HFF-Myc (cell line): Measurements from ENCODE around the gene KIAA0586.
A peak's percentile ranks its signal among the peaks of the same experiment; 100 is the strongest.
"Not testable (repeated sequence)": the region's sequence is repeated elsewhere in the genome, so short reads cannot be mapped to it uniquely, and the experiment has no call there.

Source experiments
- DNase-seq: peaks from one replicate; pipeline ENCODE4 v3.0.0-alpha.2; 2011; ENCODE audit warnings: low read depth; ENCODE audit errors: extremely low read depth
- H3K4me3 ChIP-seq: replicated peaks from 2 replicates; pipeline ENCODE4 v1.5.1; 2011; ENCODE audit warnings: low read depth, mild to moderate bottlenecking, control low read depth, low read length
- CTCF ChIP-seq: IDR thresholded peaks from 2 replicates; pipeline ENCODE4 v1.5.1; 2012; ENCODE audit warnings: mild to moderate bottlenecking, low read depth, low read length, control low read depth; ENCODE audit errors: missing control alignments

The KIAA0586 gene

GRCh38 chr14:58568322-58568721, 140.8 kb downstream of the KIAA0586 start:
- no peak overlapping the region for H3K4me3 ChIP-seq
- DNase-seq, result no peak
- no peak for TF ChIP-seq CTCF

GRCh38 chr14:58571256-58571655, 143.7 kb downstream of the KIAA0586 start:
- no peak overlapping the region for H3K4me3 ChIP-seq
- TF ChIP-seq CTCF, result no peak
- no peak for DNase-seq

- H3K4me3 ChIP-seq, result no peak overlapping the region
- no peak for DNase-seq
- no peak for TF ChIP-seq CTCF
These were observed 144.4 kb downstream of the KIAA0586 start for GRCh38 chr14:58571769-58572472.

GRCh38 chr14:58572473-58572853, 144.9 kb downstream of the KIAA0586 start:
- no peak overlapping the region for H3K4me3 ChIP-seq
- no peak for TF ChIP-seq CTCF

GRCh38 chr14:58572863-58573262, 145.3 kb downstream of the KIAA0586 start:
- DNase-seq, result no peak
- no peak for TF ChIP-seq CTCF
- no peak overlapping the region for H3K4me3 ChIP-seq

More at GRCh38 chr14:58572473-58572853, 144.9 kb downstream of the KIAA0586 start:
- DNase-seq, result no peak

GRCh38 chr14:58574623-58575022, 147.1 kb downstream of the KIAA0586 start:
- no peak for DNase-seq
- peak; percentile 9 for TF ChIP-seq CTCF
- H3K4me3 ChIP-seq, result no peak overlapping the region

GRCh38 chr14:58575956-58576355, 148.4 kb downstream of the KIAA0586 start:
- no peak for TF ChIP-seq CTCF
- DNase-seq, result no peak
- H3K4me3 ChIP-seq, result no peak overlapping the region

- not testable (repeated sequence) for H3K4me3 ChIP-seq, DNase-seq
These were observed 152.5 kb downstream of the KIAA0586 start for GRCh38 chr14:58580035-58580434.

GRCh38 chr14:58581389-58581788, 153.9 kb downstream of the KIAA0586 start:
- not testable (repeated sequence) for H3K4me3 ChIP-seq, DNase-seq
